Measurements from ENCODE around the gene KRT32.
"Not testable (repeated sequence)": the region's sequence is repeated elsewhere in the genome, so short reads cannot be mapped to it uniquely, and the experiment has no call there.

Gene KRT32

DNA sequence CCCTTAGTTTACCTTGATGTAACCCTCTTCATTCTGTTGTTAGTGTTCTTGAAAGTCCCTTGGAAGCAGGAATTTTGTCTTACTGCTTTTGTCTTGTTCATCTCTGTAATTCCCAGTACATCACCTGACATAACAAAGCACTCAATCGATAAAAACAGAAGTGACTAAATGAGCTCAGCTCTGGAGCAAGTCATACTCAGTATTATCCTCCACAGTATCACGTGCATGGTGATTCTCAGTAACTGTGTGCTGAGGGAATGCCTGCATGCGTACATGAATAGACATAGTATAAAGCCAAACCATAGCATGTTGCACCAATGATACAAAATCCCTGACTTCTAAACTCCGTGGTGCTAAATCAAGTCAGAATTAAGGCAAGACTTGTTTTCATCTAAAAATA lies 33.6 kb downstream of the KRT32 start:
- no peak for DNase-seq (ENCODE audit: extremely low spot score)
- ChIA-PET CTCF (no interaction called here), POLR2A (no interaction called here)
- TF ChIP-seq, protein P1, sequence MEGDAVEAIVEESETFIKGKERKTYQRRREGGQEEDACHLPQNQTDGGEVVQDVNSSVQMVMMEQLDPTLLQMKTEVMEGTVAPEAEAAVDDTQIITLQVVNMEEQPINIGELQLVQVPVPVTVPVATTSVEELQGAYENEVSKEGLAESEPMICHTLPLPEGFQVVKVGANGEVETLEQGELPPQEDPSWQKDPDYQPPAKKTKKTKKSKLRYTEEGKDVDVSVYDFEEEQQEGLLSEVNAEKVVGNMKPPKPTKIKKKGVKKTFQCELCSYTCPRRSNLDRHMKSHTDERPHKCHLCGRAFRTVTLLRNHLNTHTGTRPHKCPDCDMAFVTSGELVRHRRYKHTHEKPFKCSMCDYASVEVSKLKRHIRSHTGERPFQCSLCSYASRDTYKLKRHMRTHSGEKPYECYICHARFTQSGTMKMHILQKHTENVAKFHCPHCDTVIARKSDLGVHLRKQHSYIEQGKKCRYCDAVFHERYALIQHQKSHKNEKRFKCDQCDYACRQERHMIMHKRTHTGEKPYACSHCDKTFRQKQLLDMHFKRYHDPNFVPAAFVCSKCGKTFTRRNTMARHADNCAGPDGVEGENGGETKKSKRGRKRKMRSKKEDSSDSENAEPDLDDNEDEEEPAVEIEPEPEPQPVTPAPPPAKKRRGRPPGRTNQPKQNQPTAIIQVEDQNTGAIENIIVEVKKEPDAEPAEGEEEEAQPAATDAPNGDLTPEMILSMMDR (IDR thresholded peaks at IDR 0.05; ENCODE audit: control extremely low read depth, extremely low read depth, low read depth, missing control alignments) = no peak

DNA sequence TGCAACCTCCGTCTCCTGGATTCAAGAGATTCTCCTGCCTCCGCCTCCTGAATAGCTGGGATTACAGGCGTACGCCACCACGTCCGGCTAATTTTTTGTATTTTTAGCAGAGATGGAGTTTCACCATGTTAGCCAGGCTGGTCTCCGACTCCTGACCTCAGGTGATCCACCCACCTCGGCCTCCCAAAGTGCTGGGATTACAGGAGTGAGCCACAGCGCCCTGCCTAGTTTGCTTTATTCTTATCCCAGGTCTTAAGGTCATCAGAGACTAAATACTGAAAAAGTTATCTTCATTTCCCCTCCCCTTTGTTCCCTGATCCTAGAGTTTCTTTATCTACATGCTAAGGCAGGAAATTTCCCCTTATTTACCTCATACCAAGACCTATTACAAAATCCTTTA lies 36.8 kb downstream of the KRT32 start:
- CTCF ChIA-PET; POLR2A ChIA-PET; DNase-seq (ENCODE audit: extremely low spot score): not testable (repeated sequence)

DNA sequence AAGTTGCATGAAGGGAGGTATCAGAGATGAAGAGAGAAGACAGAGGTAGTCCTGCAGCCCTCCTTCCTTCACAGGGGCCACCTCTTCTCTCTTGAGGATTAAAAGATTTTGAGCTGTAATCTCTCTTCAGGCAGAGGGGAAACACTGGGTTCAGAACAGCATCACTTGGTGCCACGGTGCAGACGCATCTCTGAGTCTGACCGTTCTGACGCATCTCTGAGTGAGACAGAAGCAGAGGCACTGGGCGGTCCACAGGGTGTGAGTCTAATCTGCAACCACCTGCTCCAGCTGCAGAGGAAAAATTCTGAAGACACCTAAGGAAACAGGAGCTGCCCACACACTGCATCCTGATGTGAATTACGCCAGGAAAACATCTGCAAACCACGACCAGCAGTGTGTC lies 37.5 kb downstream of the KRT32 start:
- POLR2A ChIA-PET = no interaction called here
- no peak for DNase-seq (ENCODE audit: extremely low spot score)
- TF ChIP-seq, protein P1 (IDR thresholded peaks at IDR 0.05; ENCODE audit: control extremely low read depth, extremely low read depth, low read depth, missing control alignments) = no peak
- CTCF ChIA-PET = no interaction called here

DNA sequence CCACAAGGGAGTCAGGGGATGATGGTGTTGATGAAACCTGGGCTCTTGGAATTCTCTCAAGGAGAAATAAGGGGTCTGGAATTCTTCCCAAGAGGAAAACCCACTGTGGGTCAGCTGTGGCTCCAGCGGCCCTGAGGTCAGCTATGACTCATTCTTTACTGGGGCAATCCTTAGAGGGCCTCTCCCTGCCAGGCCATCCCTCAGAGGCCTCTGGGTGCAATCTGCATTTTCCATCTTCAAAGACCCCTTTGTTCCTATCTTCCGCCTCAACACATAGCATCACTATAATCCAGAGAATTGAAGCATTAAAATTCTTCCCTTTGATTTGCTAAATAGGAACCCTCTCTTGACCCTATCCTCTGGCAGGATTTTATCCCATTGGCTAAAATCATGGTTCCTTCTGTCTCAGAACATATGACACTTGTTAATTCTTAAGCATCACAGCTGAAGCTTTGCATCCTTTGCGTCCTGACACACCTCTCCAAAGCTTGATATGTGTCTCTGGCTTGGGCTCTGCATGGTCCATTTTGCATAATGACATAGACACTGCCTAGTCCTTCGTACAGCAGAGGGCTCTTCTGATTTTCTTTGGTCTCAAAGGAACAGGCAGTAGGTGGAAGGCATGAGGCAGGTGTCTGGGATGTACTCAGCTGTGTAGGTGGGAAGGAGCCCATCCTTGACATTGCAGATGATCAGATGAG lies 38.4 kb downstream of the KRT32 start:
- TF ChIP-seq, protein P1 (IDR thresholded peaks at IDR 0.05; ENCODE audit: control extremely low read depth, extremely low read depth, low read depth, missing control alignments) = no peak
- CTCF ChIA-PET = no interaction called here
- DNase-seq (ENCODE audit: extremely low spot score) = no peak
- POLR2A ChIA-PET = no interaction called here

DNA sequence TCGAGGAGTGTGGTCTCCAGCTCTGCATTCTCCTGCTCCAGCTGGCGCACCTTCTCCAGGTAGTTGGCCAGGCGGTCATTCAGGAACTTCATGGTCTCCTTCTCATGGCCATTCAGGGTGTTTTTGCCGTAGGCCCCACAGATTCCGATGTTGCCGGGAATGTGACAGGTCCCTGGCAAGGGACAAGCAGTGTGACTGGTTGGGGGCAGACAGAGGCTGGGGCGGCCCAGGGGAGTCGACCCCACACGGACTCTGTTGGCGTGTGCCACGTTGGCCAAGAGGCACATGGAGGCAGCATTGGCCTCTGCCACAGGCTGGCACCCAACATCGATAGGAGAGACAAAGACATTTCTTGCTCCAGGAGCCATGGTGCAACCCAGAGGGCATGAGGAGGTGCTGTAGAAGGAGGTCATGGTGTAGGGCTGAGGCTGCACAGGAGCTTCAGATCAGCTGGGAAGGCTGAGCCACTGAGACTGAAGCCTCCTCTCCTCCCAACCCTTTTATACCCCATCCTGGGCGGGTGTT lies 43.0 kb downstream of the KRT32 start, which contains the start of gene KRT37:
KRT37 (minus strand) TSS at position 475 of the 525 bp plus-strand sequence; CDS start at position 413, 62 bp downstream.
- TF ChIP-seq, protein P1 (IDR thresholded peaks at IDR 0.05; ENCODE audit: control extremely low read depth, extremely low read depth, low read depth, missing control alignments) = no peak
- ChIA-PET CTCF (no interaction called here), POLR2A (no interaction called here)
- no peak for DNase-seq (ENCODE audit: extremely low spot score)

DNA sequence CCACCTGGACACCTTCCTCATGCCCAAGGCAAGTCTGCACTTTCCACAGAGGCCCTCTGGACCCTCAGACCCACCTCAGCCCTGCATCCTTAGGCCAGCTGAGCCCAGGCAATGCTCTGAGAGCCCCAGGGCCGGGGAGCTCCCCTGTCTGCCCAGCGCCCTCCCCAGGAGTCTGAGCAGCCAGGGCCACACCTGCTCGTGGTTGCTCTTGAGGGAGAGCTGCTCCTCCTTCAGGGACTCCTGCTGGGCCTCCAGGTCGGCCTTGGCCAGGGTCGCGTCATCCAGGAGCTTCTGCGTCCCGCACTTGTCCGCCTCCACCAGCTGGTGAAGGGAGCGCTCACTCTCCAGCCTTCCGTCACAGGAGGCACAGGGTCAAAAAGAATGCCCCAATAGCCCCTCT lies 44.6 kb downstream of the KRT32 start:
- POLR2A ChIA-PET; DNase-seq (ENCODE audit: extremely low spot score); CTCF ChIA-PET: not testable (repeated sequence)

DNA sequence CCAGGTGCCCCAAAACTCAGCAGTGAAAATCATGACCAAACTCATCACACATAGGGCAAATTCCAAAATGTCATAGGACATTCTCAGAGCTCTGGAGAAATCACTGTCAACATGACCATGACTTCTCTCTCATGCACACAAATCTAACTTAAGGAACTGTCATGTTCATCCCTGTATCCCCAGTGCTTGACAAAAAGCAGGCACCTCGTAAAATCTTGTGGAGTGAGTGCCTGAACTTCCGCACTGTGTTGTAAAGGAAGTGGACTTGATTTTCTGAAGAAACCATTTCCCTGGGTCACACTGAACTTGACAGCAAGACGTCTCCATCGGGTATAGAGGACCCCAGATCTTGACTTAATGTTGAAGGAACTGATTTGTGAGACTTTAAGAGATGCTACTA lies 45.6 kb downstream of the KRT32 start:
- DNase-seq (ENCODE audit: extremely low spot score) = no peak
- TF ChIP-seq, protein P1 (IDR thresholded peaks at IDR 0.05; ENCODE audit: control extremely low read depth, extremely low read depth, low read depth, missing control alignments) = no peak
- POLR2A ChIA-PET = no interaction called here
- CTCF ChIA-PET = no interaction called here

DNA sequence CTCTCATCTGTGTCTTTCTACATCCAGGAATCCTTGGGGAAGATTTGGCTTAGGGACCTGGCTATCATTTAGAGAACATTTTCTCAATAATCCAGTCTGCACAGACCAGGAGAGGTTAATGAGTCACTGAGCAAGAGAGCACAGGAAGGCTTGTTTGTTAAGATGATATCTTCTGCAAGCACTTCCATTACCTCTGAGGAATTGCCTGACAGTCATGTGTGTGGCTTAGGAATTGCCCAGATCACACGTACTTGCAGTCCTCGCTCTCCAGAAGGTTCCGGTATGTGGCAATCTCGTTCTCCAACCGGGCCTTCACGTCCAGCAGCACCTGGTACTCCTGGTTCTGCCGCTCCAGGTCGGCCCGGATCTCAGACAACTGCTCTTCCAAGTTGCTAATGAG lies 46.1 kb downstream of the KRT32 start:
- CTCF ChIA-PET = no interaction called here
- no peak for DNase-seq (ENCODE audit: extremely low spot score)
- POLR2A ChIA-PET = no interaction called here
- TF ChIP-seq, protein P1 (IDR thresholded peaks at IDR 0.05; ENCODE audit: control extremely low read depth, extremely low read depth, low read depth, missing control alignments) = no peak

All from GM10248 (cell line).